Head of caudate nucleus (tissue), 42 donors: Measurements from ENCODE around the gene DPM3.
"Not testable (repeated sequence)": the region's sequence is repeated elsewhere in the genome, so short reads cannot be mapped to it uniquely, and the experiment has no call there.

ENCODE experiments used
- DNase-seq, 42 donors: peaks; one replicate each; pipeline versions ENCODE4 v3.0.0 to v3.0.0-alpha.2; 2020 to 2021; ENCODE audit warnings: mixed read lengths in 7 of 42
- intact Hi-C: fragments of 100-400 bp; cut with DNase I; formaldehyde crosslinking; loops from one replicate; pipeline ENCODE4 v1.15.0; 2022

Gene DPM3

GRCh38 chr1:155177192-155177917 lies 37.0 kb upstream of the DPM3 start:
- peak in 13 of 42 donors; percentile 2 to 34 (median 15) for DNase-seq
- intact Hi-C loops: no loop called here

- intact Hi-C loops: no loop called here
- peak; percentile 68 to 96 (median 90) for DNase-seq
These were observed 36.3 kb upstream of the DPM3 start for GRCh38 chr1:155176544-155177071.

DNA sequence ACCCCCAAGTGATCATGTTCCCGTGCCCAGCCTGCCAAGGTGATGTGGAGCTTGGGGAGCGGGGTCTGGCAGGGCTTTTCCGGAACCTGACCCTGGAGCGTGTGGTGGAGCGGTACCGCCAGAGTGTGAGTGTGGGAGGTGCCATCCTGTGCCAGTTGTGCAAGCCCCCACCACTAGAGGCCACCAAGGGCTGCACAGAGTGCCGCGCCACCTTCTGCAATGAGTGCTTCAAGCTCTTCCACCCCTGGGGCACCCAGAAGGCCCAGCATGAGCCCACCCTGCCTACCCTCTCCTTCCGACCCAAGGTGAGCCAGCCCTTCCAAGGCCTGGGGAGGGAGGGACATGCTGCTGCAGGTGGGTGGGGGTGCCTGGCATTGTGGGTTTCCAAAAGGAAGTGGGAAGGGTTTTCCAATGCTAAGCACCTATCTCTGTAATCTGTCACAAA lies 35.6 kb upstream of the DPM3 start:
- intact Hi-C loops: no loop called here
- peak in 36 of 42 donors; percentile 12 to 76 (median 52) for DNase-seq

DNA sequence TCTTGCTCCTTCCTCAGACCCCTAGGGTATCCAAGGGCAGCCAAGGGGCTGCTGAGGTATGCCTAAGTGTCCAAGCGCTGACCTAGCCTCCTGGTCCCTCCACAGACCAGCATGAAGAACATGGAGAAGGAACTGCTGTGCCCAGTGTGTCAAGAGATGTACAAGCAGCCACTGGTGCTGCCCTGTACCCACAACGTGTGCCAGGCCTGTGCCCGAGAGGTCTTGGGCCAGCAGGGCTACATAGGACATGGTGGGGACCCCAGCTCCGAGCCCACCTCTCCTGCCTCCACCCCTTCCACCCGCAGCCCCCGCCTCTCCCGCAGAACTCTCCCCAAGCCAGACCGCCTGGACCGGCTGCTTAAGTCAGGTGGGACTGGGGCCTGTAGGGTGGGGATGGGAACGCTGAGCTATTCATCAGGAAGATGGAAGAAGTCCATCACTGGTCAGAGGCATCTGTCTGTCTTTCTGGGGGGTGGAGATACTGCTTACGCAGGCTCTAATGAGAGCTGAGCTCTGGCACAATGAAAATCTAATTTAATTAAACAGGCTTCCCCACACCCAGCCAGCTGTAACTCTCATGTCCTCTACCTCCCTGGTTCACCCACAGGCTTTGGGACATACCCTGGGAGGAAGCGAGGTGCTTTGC lies 35.1 kb upstream of the DPM3 start:
- peak in 10 of 42 donors; percentile 8 to 41 (median 25) for DNase-seq
- intact Hi-C loops: no loop called here

- peak; percentile 42 to 85 (median 70) for DNase-seq
- intact Hi-C loops: no loop called here
These were observed 34.3 kb upstream of the DPM3 start for GRCh38 chr1:155174324-155175280.

DNA sequence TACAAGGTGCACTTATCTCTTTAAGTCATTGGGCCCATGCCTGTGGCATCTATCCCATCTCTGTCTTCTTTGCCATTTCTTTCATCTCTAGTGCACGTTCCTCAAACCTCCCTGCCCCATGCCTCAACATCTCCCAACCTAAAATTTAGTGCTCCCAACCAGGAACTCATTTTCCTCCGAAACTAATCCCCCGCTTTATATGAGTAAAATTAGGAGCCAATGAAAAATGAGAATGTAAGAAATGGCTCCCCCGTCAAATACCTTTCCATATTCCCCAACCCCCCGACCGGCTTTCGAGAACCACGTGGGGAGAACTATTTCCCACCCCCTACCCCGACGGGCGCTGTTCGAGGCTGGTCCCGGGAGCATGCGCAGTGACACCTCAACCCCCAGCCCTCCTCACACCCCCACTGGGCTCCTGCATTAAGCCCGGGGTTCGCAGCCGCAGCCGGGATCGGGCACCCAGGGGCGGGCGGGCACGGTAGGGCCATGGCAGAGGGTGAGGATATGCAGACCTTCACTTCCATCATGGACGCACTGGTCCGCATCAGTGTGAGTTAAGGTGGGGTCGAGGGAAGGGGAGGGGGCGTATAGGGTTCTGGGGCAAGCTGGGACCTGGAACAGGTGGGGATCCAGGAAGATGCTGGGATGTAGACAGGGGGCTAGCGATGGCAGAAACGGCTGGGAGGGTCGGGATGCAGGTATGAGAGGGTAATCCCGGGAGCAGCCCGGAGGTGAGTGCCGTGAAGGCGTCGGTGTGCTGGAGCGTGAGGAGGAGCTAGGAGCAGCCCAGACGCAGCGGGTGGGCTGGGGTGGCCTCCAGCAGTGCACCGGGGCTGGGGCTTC lies 33.4 kb upstream of the DPM3 start, which contains the start of gene TRIM46:
TSS of gene TRIM46 (plus strand) at position 372 of the 846 bp plus-strand sequence. CDS start at position 490, 118 bp downstream.
- peak; percentile 68 to 92 (median 82) for DNase-seq
- intact Hi-C loops: loop anchor here (2.0 kb wide), 1 partner anchor 47 kb away; the partner anchor contains the start of gene EFNA1

GRCh38 chr1:155172732-155173477 lies 32.6 kb upstream of the DPM3 start, which contains the start of gene KRTCAP2:
Gene KRTCAP2, minus strand, starts transcription at chr1:155173304. Its CDS starts 80 bp downstream, at chr1:155173224.
- peak; percentile 89 to 98 (median 96) for DNase-seq
- intact Hi-C loops: loop anchor here (2.0 kb wide), 1 partner anchor 46 kb away; the partner anchor contains the start of gene EFNA1

GRCh38 chr1:155171836-155172731 lies 31.8 kb upstream of the DPM3 start:
- intact Hi-C loops: loop anchor here (2.0 kb wide), 1 partner anchor 45 kb away; the partner anchor contains the start of gene EFNA1
- peak in 4 of 42 donors; percentile 6 to 34 (median 16) for DNase-seq

DNA sequence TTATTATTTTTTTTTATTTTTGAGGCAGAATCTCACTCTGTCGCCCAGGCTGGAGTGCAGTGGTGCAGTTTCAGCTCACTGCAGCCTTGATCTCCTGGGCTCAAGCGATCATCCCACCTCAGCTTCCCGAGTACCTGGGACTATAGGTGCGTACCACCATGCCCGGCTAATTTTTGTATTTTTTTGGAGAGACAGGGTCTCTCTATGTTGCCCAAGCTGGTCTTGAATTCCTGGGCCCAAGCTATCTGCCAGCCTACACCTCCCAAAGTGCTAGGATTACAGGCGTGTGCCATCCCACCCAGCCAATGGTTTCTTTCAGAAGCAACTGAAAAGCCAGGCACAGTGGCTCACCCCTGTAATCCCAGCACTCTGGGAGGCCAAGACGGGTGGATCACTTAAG lies 30.5 kb upstream of the DPM3 start:
- intact Hi-C loops: no loop called here
- DNase-seq: peak in 4 of 42 donors; percentile 3 to 33 (median 20)

- intact Hi-C loops: no loop called here
These were observed 29.9 kb upstream of the DPM3 start for GRCh38 chr1:155170101-155170785.

DNA sequence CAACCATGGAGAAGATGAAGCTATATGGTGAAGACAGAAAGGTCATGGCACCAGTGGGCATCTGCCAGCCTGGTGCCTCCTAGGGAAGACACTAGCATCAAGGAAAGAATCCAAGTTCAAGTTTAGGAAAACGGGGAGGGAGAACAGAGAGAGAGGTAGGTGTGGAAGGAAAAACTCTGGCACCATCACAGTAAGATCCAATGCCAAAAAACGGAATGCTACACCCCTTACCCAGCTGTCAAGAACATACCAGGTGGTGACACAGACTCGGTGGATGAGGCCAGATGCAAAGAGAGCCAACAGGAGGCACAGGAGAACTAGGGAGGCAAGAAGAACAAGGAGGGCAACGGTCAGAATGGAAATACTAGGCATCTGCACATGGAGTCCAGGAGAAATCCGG lies 29.2 kb upstream of the DPM3 start:
- intact Hi-C loops: no loop called here
- DNase-seq: peak in 1 of 42 donors; percentile 12

More at GRCh38 chr1:155170101-155170785, 29.9 kb upstream of the DPM3 start:
- peak in 2 of 42 donors; percentile 1 to 16 for DNase-seq

DNA sequence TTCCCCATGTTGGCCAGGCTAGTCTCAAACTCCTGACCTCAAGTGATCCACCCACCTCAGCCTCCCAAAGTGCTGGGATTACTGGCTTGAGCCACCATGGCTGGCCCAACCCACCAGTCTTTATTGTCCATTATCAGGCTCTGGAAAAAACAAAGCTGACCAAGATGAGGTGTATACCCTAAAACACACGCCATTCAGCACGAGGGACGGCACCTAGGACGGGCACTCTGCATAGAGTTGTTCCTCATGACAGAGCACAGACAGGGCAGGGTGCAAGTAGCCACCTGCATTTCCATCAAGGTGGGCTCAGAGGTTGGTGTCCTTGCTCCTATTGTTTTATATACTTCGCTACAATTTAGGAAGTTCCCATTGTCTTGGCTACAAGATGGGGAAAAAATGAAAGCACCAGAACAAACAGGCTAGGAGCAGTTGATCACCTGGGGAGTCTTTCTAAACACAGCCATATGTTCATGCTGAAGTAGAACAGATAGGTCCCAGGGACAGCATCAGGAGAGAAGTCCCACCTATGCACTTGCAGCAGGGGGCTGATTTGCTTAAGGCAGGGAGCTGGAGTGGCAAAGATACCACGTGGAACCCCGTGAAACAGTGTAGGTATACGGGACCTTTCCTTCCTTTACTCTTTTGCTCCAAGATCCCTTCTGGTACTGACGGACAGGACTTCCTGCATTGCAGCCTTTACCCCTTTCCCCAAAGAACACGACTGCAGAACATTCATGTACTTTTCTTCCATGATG lies 28.3 kb upstream of the DPM3 start:
- DNase-seq: peak in 2 of 42 donors; percentile 15 to 18
- intact Hi-C loops: loop anchor here (1.0 kb wide), 1 partner anchor 77 kb away; no protein-coding TSS in a partner anchor

GRCh38 chr1:155168105-155168445 lies 27.7 kb upstream of the DPM3 start:
- not testable (repeated sequence) for DNase-seq
- intact Hi-C loops: loop anchor here (1.0 kb wide), 1 partner anchor 77 kb away; no protein-coding TSS in a partner anchor
